B cell (primary cell): Measurements from ENCODE around the gene ACTMAP. TPM values are rescaled to one million over a fixed set of nuclear protein-coding genes. Genes with fewer than 3 reads are reported as not detected.

ENCODE experiments used
- ATAC-seq: fragments of 200-7000 bp; cut with Tn5 transposase; one replicate; pipeline ENCODE4 v1.10.0; 2021; ENCODE audit warnings: low read depth, mild to moderate bottlenecking, moderate number of reproducible peaks, moderate library complexity
- CTCF ChIA-PET: fragments of 350-600 bp; sonication (Branson Sonifier 250); formaldehyde crosslinking; loops from one replicate; lab custom pipeline; 2021; ENCODE audit warnings: antibody characterized with exemption, inconsistent platforms; lab: Charles Lee
- POLR2A ChIA-PET: fragments of 350-600 bp; sonication (Branson Sonifier 250); formaldehyde crosslinking; loops from one replicate; lab custom pipeline; 2021; ENCODE audit warnings: antibody characterized with exemption; lab: Charles Lee
- DNase-seq: peaks from one replicate; pipeline ENCODE4 v3.0.0; 2013
- H2AFZ ChIP-seq: 2 replicates; pipeline ENCODE4 v1.6.1; 2012; ENCODE audit warnings: mild to moderate bottlenecking, low read depth, low read length; ENCODE audit not compliant: insufficient read depth, poor library complexity, severe bottlenecking
- H3K27ac ChIP-seq, 2 donors: 1 replicate in 1 of 2; 2 replicates in 1 of 2; pipeline ENCODE4 v1.5.1; 2012 to 2013; ENCODE audit warnings: low read length in 2 of 2, mild to moderate bottlenecking in 2 of 2, moderate library complexity in 1 of 2
- H3K27me3 ChIP-seq, 4 experiments: fragments of 200-600 bp in 1 of 4; sonication (generic) in 1 of 4; replicated peaks in 1 of 4; 1 replicate in 2 of 4; 2 replicates in 2 of 4; pipeline versions ENCODE4 v1.6.1 to v1.7.0; 2013 to 2016; ENCODE audit warnings: low read length in 3 of 4, mild to moderate bottlenecking in 2 of 4, mixed read lengths in 1 of 4, moderate library complexity in 1 of 4; ENCODE audit not compliant: insufficient read depth in 4 of 4, control insufficient read depth in 3 of 4; ENCODE audit errors: control extremely low read depth in 1 of 4
- H3K36me3 ChIP-seq, 2 experiments: replicated peaks in 1 of 2; 1 replicate in 1 of 2; 2 replicates in 1 of 2; pipeline versions ENCODE4 v1.6.1 to v1.7.1; 2013; ENCODE audit warnings: low read length in 1 of 2; ENCODE audit not compliant: insufficient read depth in 2 of 2, control insufficient read depth in 1 of 2; ENCODE audit errors: control extremely low read depth in 1 of 2, extremely low read depth in 1 of 2
- H3K4me1 ChIP-seq, 2 donors: fragments of 200-600 bp in 1 of 2; sonication (generic) in 1 of 2; 1 replicate in 1 of 2; 2 replicates in 1 of 2; pipeline versions ENCODE4 v1.5.1 to v1.6.1; 2013 to 2017; ENCODE audit warnings: low read length in 2 of 2; ENCODE audit not compliant: control insufficient read depth in 2 of 2, insufficient read depth in 2 of 2
- H3K4me2 ChIP-seq: replicated peaks from 2 replicates; pipeline ENCODE3; 2012; ENCODE audit warnings: mild to moderate bottlenecking, low read depth, low read length; ENCODE audit not compliant: poor library complexity, severe bottlenecking
- H3K4me3 ChIP-seq, 5 experiments: fragments of 200-600 bp in 1 of 5; sonication (generic) in 1 of 5; 1 replicate in 3 of 5; 2 replicates in 2 of 5; pipeline versions ENCODE4 v1.5.1 to v1.7.0; 2011 to 2016; ENCODE audit warnings: low read length in 4 of 5, mild to moderate bottlenecking in 4 of 5, low read depth in 2 of 5, control low read depth in 1 of 5, moderate library complexity in 1 of 5; ENCODE audit not compliant: insufficient read depth in 1 of 5; ENCODE audit errors: control extremely low read depth in 1 of 5, extremely low read depth in 1 of 5
- H3K79me2 ChIP-seq: fragments of 200-600 bp; sonication (generic); one replicate; pipeline ENCODE4 v1.6.0; 2016; ENCODE audit warnings: low read length; ENCODE audit not compliant: control insufficient read depth, insufficient read depth
- H3K9ac ChIP-seq: fragments of 200-600 bp; sonication (generic); 2 replicates; pipeline ENCODE4 v1.6.1; 2017; ENCODE audit warnings: mild to moderate bottlenecking, low read length, moderate library complexity
- H3K9me3 ChIP-seq, 3 donors: one replicate each; pipeline versions ENCODE4 v1.6.1 to v1.7.1; 2013; ENCODE audit warnings: low read length in 2 of 3; ENCODE audit not compliant: control insufficient read depth in 2 of 3, insufficient read depth in 1 of 3; ENCODE audit errors: control extremely low read depth in 1 of 3
- H4K20me1 ChIP-seq: 2 replicates; pipeline ENCODE4 v1.6.0; 2012; ENCODE audit warnings: mild to moderate bottlenecking, low read length; ENCODE audit not compliant: insufficient read depth, control insufficient read depth, poor library complexity, severe bottlenecking
- H3K27ac Mint-ChIP-seq: one replicate; pipeline ENCODE4 v1.8.0; 2021; ENCODE audit warnings: mixed read lengths
- H3K27me3 Mint-ChIP-seq: one replicate; pipeline ENCODE4 v1.8.0; 2021; ENCODE audit warnings: mixed read lengths
- H3K4me1 Mint-ChIP-seq: one replicate; pipeline ENCODE4 v1.8.0; 2021; ENCODE audit warnings: mixed read lengths
- H3K4me3 Mint-ChIP-seq: one replicate; pipeline ENCODE4 v1.8.0; 2021; ENCODE audit warnings: mixed read lengths
- H3K9me3 Mint-ChIP-seq: one replicate; pipeline ENCODE4 v1.8.0; 2022; ENCODE audit warnings: mixed read lengths; ENCODE audit not compliant: insufficient read depth
- CTCF ChIP-seq: fragments of 200-600 bp; IDR thresholded peaks from one replicate; pipeline ENCODE4 v1.8.0; 2022; ENCODE audit warnings: antibody characterized with exemption, mild to moderate bottlenecking
- EZH2 ChIP-seq: IDR thresholded peaks from 2 replicates; pipeline ENCODE4 v1.6.1; 2012; ENCODE audit warnings: borderline replicate concordance, low read depth, mild to moderate bottlenecking, moderate library complexity, low read length; ENCODE audit not compliant: insufficient read depth, poor library complexity, severe bottlenecking
- WGBS: methylation state at CpG from one replicate; pipeline ENCODE4 v1.1.5; 2013; ENCODE audit warnings: missing lambda C conversion rate; ENCODE audit not compliant: insufficient coverage; 5-methylcytosine and 5-hydroxymethylcytosine counted together
- intact Hi-C: fragments of 100-400 bp; cut with micrococcal nuclease; formaldehyde crosslinking; loops from one replicate; pipeline ENCODE4 v1.10.0; 2022
- polyA plus RNA-seq: library from polyadenylated mRNA; depleted of rRNA; stranded (reverse); fragments of >200 nt; gene quantifications from 2 replicates; pipeline ENCODE4 v1.2.3, GENCODE V29; 2012
- total RNA-seq, 2 donors: library from RNA; stranded (reverse); fragments of 120-200 nt in 1 of 2; gene quantifications; 1 replicate in 1 of 2; 2 replicates in 1 of 2; pipeline versions ENCODE4 v1.2.3 to v1.2.4, GENCODE V29; 2013 to 2022

ACTMAP gene
- total and polyA plus RNA-seq, 2 donors (not counting 1 experiment from before 2014, with no cell fraction given) = 7.7 to 10.2 TPM

GRCh38 chr19:40714441-40715299 is 35.6 kb downstream of the ACTMAP start:
- H3K4me2 ChIP-seq = peak overlapping the region; percentile 90
- ATAC-seq (peak; percentile 70), DNase-seq (peak; percentile 95)
- peak overlapping the region; percentile 97 for H3K27ac Mint-ChIP-seq
- peaks cover under 1 to 15% of the 10 kb centered on the region in 2 experiments for H3K36me3 ChIP-seq
- peaks cover 54% of the 10 kb centered on the region for H3K79me2 ChIP-seq
- H3K27me3 ChIP-seq = no peaks in the 10 kb centered on the region
- TF ChIP-seq CTCF = no peak
- TF ChIP-seq EZH2 = no peak
- peaks cover 52% of the 10 kb centered on the region for H3K4me1 Mint-ChIP-seq
- H4K20me1 ChIP-seq = peaks cover 4% of the 10 kb centered on the region
- peak overlapping the region; percentile 86 for H2AFZ ChIP-seq
- ChIA-PET CTCF (interaction anchor here (1.1 kb wide), 1 partner anchor 105 kb away, joined by 3 read pairs; no protein-coding TSS in a partner anchor), POLR2A (interaction anchor here (0.6 kb wide), 1 partner anchor 430 kb away, joined by 5 read pairs; the partner anchor contains the start of gene AKT2)
- intact Hi-C loops = loop anchor here (1.0 to 10.0 kb wide), 3 partner anchors 24 to 683 kb away; partner anchors contain the start of genes BCKDHA, EXOSC5 and NUMBL
- under 1% methylated on average over 28 of the region's 31 CpGs for WGBS
- peaks cover 45 to 53% of the 10 kb centered on the region in 2 donors for H3K4me1 ChIP-seq
- H3K9me3 ChIP-seq = no peaks in the 10 kb centered on the region
- H3K27ac ChIP-seq = peak overlapping the region; percentile 87 to 90
- H3K4me3 ChIP-seq = peak overlapping the region; percentile 68 to 90 (median 80)
- H3K9ac ChIP-seq = peak overlapping the region; percentile 90
- no peaks in the 10 kb centered on the region for H3K27me3 Mint-ChIP-seq
- no peaks in the 10 kb centered on the region for H3K9me3 Mint-ChIP-seq
- H3K4me3 Mint-ChIP-seq = peak overlapping the region; percentile 88
